ENCODE data around the gene EVPL. TPM values are rescaled to one million over a fixed set of nuclear protein-coding genes. Genes with fewer than 3 reads are reported as not detected.
"Not testable (repeated sequence)": the region's sequence is repeated elsewhere in the genome, so short reads cannot be mapped to it uniquely, and the experiment has no call there.

EVPL gene
- polyA plus RNA-seq, 3 donors: not detected

DNA sequence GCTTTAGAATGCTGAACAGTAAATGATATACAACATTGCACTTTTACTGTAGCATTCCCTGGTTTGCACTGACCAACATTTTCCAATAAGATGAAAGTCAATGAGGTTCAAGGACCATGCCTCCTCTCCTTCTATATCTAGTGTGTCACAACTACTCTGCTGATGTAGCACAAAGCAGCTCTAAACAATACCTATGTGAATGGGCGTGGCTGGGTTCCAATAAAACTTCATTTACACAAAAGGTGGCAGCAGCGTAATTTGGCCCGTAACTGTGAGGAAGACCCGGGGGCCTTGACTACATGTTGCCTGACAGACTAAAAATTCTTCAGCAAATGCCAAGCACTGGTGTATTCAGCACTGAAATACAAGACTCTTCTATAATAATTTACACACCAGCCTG, 38.7 kb upstream of the EVPL start:
- Histone ChIP-seq H3K27ac (ENCODE audit: low read depth in 1 of 2, low read length in 2 of 2) (no peak overlapping the region), H3K4me2 (replicated peaks; ENCODE audit: extremely low read depth, low read length, poor library complexity, severe bottlenecking) (no peak overlapping the region), H3K4me3 (replicated peaks in 1 of 3; ENCODE audit: low read depth in 2 of 3, low read length in 3 of 3) (no peak overlapping the region), H2AFZ (ENCODE audit: insufficient read depth, low read depth, low read length, poor library complexity, severe bottlenecking) (no peak overlapping the region), H3K9ac (ENCODE audit: insufficient read depth, low read length, poor library complexity, severe bottlenecking) (no peak overlapping the region), H3K79me2 (ENCODE audit: insufficient read depth, low read length) (peaks cover 32% of the 10 kb centered on the region), H4K20me1 (ENCODE audit: insufficient read depth, low read length) (peaks cover 23% of the 10 kb centered on the region), H3K4me1 (ENCODE audit: control insufficient read depth in 1 of 2, insufficient read depth in 2 of 2, low read length in 2 of 2) (peaks cover 0 to 4% of the 10 kb centered on the region in 2 donors), H3K9me3 (replicated peaks in 1 of 2; ENCODE audit: control insufficient read depth in 1 of 2, insufficient read depth in 1 of 2, low read length in 2 of 2) (no peaks in the 10 kb centered on the region), H3K36me3 (replicated peaks in 1 of 2; ENCODE audit: control insufficient read depth in 1 of 2, insufficient read depth in 2 of 2, low read length in 2 of 2) (peaks cover 63 to 76% of the 10 kb centered on the region in 2 donors), H3K27me3 (ENCODE audit: control insufficient read depth in 2 of 2, insufficient read depth in 2 of 2, low read length in 2 of 2) (no peaks in the 10 kb centered on the region)
- Mint-ChIP-seq H3K9me3 (no peaks in the 10 kb centered on the region), H3K27me3 (ENCODE audit: low read depth in 3 of 3) (peaks cover 0 to 1% (median 0%) of the 10 kb centered on the region in 3 donors), H3K27ac (no peak overlapping the region), H3K36me3 (peaks cover 72 to 91% of the 10 kb centered on the region in 2 donors), H3K4me1 (peaks cover 6% of the 10 kb centered on the region), H3K4me3 (no peak overlapping the region)
- intact Hi-C loops (cut with micrococcal nuclease): no loop called here
- TF ChIP-seq, protein P1, sequence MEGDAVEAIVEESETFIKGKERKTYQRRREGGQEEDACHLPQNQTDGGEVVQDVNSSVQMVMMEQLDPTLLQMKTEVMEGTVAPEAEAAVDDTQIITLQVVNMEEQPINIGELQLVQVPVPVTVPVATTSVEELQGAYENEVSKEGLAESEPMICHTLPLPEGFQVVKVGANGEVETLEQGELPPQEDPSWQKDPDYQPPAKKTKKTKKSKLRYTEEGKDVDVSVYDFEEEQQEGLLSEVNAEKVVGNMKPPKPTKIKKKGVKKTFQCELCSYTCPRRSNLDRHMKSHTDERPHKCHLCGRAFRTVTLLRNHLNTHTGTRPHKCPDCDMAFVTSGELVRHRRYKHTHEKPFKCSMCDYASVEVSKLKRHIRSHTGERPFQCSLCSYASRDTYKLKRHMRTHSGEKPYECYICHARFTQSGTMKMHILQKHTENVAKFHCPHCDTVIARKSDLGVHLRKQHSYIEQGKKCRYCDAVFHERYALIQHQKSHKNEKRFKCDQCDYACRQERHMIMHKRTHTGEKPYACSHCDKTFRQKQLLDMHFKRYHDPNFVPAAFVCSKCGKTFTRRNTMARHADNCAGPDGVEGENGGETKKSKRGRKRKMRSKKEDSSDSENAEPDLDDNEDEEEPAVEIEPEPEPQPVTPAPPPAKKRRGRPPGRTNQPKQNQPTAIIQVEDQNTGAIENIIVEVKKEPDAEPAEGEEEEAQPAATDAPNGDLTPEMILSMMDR (IDR thresholded peaks at IDR 0.05): no peak
- 100% methylated on average over 4 of the region's 4 CpGs for WGBS (ENCODE audit: insufficient coverage)
- DNase-seq: no peak

DNA sequence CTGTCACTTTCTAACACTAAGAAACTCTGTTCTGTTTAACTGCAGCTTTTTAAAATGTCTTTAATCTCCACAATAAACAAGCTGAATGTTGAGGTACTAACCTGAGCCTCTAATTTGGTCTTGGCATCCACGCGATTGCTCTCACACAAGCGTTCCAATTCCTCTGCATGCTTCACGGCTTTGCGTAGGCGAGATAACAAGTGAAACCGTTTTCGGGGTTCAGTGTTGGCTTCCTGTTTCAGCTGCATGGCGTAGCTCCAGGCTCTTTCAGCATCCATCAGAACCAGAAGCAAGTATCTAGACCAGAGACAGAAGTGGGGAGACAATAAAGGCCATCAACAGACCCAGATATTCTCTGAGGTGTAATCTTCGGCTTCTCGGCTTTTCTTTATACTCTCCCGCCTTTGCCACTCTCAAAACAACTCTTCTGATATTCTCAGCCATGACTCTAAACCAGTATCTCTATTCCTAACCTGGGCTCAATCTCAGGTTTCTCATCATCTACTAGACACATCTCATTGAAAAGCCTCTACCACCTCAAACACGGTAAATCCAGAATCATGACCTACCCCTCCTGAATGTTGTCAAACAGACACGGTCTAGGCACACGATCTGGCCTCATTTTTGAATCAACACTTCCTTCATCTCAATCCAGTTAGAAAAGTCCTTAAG, 36.9 kb upstream of the EVPL start:
- H3K4me3 Mint-ChIP-seq: no peak overlapping the region
- peaks cover 82 to 97% of the 10 kb centered on the region in 2 donors for H3K36me3 Mint-ChIP-seq
- WGBS (ENCODE audit: insufficient coverage): 93% methylated on average over 15 of the region's 15 CpGs
- peaks cover 0 to 1% (median 0%) of the 10 kb centered on the region in 3 donors for H3K27me3 Mint-ChIP-seq (ENCODE audit: low read depth in 3 of 3)
- H2AFZ ChIP-seq (ENCODE audit: insufficient read depth, low read depth, low read length, poor library complexity, severe bottlenecking): no peak overlapping the region
- no peak overlapping the region for H3K4me3 ChIP-seq (replicated peaks in 1 of 3; ENCODE audit: low read depth in 2 of 3, low read length in 3 of 3)
- TF ChIP-seq, protein P1 (IDR thresholded peaks at IDR 0.05): no peak
- H3K36me3 ChIP-seq (replicated peaks in 1 of 2; ENCODE audit: control insufficient read depth in 1 of 2, insufficient read depth in 2 of 2, low read length in 2 of 2): peaks cover 81 to 93% of the 10 kb centered on the region in 2 donors
- peaks cover 16% of the 10 kb centered on the region for H3K79me2 ChIP-seq (ENCODE audit: insufficient read depth, low read length)
- peak overlapping the region in 2 of 7 donors; percentile 38 to 70 for H3K27ac Mint-ChIP-seq
- H4K20me1 ChIP-seq (ENCODE audit: insufficient read depth, low read length): peaks cover 14% of the 10 kb centered on the region
- H3K4me2 ChIP-seq (replicated peaks; ENCODE audit: extremely low read depth, low read length, poor library complexity, severe bottlenecking): no peak overlapping the region
- H3K27me3 ChIP-seq (ENCODE audit: control insufficient read depth in 2 of 2, insufficient read depth in 2 of 2, low read length in 2 of 2): no peaks in the 10 kb centered on the region
- H3K9ac ChIP-seq (ENCODE audit: insufficient read depth, low read length, poor library complexity, severe bottlenecking): no peak overlapping the region
- H3K4me1 Mint-ChIP-seq: no peaks in the 10 kb centered on the region
- H3K9me3 ChIP-seq (replicated peaks in 1 of 2; ENCODE audit: control insufficient read depth in 1 of 2, insufficient read depth in 1 of 2, low read length in 2 of 2): no peaks in the 10 kb centered on the region
- no peaks in the 10 kb centered on the region for H3K4me1 ChIP-seq (ENCODE audit: control insufficient read depth in 1 of 2, insufficient read depth in 2 of 2, low read length in 2 of 2)
- H3K27ac ChIP-seq (ENCODE audit: low read depth in 1 of 2, low read length in 2 of 2): no peak overlapping the region
- no peak for DNase-seq
- intact Hi-C loops (cut with micrococcal nuclease): no loop called here
- H3K9me3 Mint-ChIP-seq: no peaks in the 10 kb centered on the region

DNA sequence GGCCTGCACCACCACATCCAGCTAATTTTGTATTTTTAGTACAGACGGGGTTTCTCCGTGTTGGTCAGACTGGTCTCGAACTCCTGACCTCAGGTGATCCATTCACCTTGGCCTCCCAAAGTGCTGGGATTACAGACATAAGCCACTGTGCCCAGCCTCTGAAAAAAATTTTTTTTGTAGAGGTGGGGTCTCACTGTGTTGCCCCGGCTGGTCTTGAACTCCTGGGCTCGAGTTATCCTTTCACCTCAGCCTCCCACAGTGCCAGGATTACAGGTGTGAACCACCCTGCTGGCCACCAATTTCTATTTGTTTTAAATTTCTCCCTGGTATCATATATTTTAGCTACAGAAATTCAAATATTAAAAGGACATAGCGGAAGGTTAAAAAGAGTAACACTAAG, 31.2 kb upstream of the EVPL start:
- H3K9me3 ChIP-seq (replicated peaks in 1 of 2; ENCODE audit: control insufficient read depth in 1 of 2, insufficient read depth in 1 of 2, low read length in 2 of 2); H4K20me1 ChIP-seq (ENCODE audit: insufficient read depth, low read length); H3K27me3 Mint-ChIP-seq (ENCODE audit: low read depth in 3 of 3); H3K27me3 ChIP-seq (ENCODE audit: control insufficient read depth in 2 of 2, insufficient read depth in 2 of 2, low read length in 2 of 2); H3K4me3 ChIP-seq (replicated peaks in 1 of 3; ENCODE audit: low read depth in 2 of 3, low read length in 3 of 3); DNase-seq; H3K79me2 ChIP-seq (ENCODE audit: insufficient read depth, low read length); H3K9ac ChIP-seq (ENCODE audit: insufficient read depth, low read length, poor library complexity, severe bottlenecking); H3K4me1 ChIP-seq (ENCODE audit: control insufficient read depth in 1 of 2, insufficient read depth in 2 of 2, low read length in 2 of 2); H3K4me3 Mint-ChIP-seq; H3K27ac Mint-ChIP-seq; intact Hi-C loops (cut with micrococcal nuclease); H3K4me2 ChIP-seq (replicated peaks; ENCODE audit: extremely low read depth, low read length, poor library complexity, severe bottlenecking); H2AFZ ChIP-seq (ENCODE audit: insufficient read depth, low read depth, low read length, poor library complexity, severe bottlenecking); H3K4me1 Mint-ChIP-seq; H3K9me3 Mint-ChIP-seq; H3K27ac ChIP-seq (ENCODE audit: low read depth in 1 of 2, low read length in 2 of 2): not testable (repeated sequence)
- peaks cover 76 to 97% of the 10 kb centered on the region in 2 donors for H3K36me3 Mint-ChIP-seq
- 60% methylated on average over 1 of the region's 6 CpGs for WGBS (ENCODE audit: insufficient coverage)
- peaks cover 82 to 96% of the 10 kb centered on the region in 2 donors for H3K36me3 ChIP-seq (replicated peaks in 1 of 2; ENCODE audit: control insufficient read depth in 1 of 2, insufficient read depth in 2 of 2, low read length in 2 of 2)

All from CD14-positive monocyte (primary cell).